Measurements from ENCODE around the gene NTSR1.

DNA sequence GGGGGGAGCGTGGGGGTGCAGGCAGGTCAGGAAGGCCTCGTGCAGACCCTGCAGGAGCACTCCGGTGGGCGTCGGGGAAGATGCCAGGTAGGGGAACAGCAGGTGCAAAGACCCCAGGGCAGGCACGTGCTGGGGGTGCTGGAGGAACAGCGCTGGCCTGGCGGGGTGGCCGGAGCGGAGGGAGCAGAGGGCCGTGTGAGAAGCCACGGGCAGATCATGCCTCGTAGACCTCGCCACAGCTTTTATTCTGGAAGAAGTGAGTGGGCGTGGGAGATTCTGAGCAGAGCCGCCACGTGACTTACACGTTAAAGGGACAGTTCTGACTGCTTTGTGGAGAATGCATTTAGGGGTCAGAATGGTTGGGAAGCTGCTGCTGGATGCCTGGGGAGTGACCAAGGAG lies 9.3 kb downstream of the NTSR1 start:
- TF ChIP-seq EZH2phosphoT487 (IDR thresholded peaks at IDR 0.05; ENCODE audit: insufficient read depth, low read depth) (no peak), EZH2 (IDR thresholded peaks at IDR 0.05; ENCODE audit: insufficient read depth, poor library complexity, severe bottlenecking) (no peak)
